GM12874 (cell line): ENCODE data around the gene KCNMA1.

ENCODE experiments used
- CTCF ChIP-seq: IDR thresholded peaks from 2 replicates; pipeline ENCODE4 v1.5.1; 2011; ENCODE audit warnings: low read depth, mild to moderate bottlenecking, control low read depth, low read length, moderate library complexity; ENCODE audit not compliant: insufficient read depth

Gene KCNMA1

GRCh38 chr10:77548671-77549070 lies 88.9 kb downstream of the KCNMA1 start:
- TF ChIP-seq CTCF, result no peak

GRCh38 chr10:77548157-77548556 lies 89.5 kb downstream of the KCNMA1 start:
- no peak for TF ChIP-seq CTCF

GRCh38 chr10:77547307-77548050 lies 90.1 kb downstream of the KCNMA1 start:
- TF ChIP-seq CTCF, result no peak

GRCh38 chr10:77546042-77546441 lies 91.6 kb downstream of the KCNMA1 start:
- TF ChIP-seq CTCF, result no peak

GRCh38 chr10:77545585-77545984 lies 92.0 kb downstream of the KCNMA1 start:
- TF ChIP-seq CTCF, result no peak

- no peak for TF ChIP-seq CTCF
Measured at GRCh38 chr10:77544617-77545016, 93.0 kb downstream of the KCNMA1 start.

- TF ChIP-seq CTCF, result no peak
Measured at GRCh38 chr10:77542710-77543259, 94.8 kb downstream of the KCNMA1 start.
